Measurements from ENCODE around the gene SPANXC. TPM values are rescaled to one million over a fixed set of nuclear protein-coding genes. Genes with fewer than 3 reads are reported as not detected.
A peak's percentile ranks its signal among the peaks of the same experiment; 100 is the strongest.
"Not testable (repeated sequence)": the region's sequence is repeated elsewhere in the genome, so short reads cannot be mapped to it uniquely, and the experiment has no call there.

Gene SPANXC
- polyA plus RNA-seq (ENCODE audit: insufficient read length), result not detected
- long read RNA-seq, donor 1, result 0 reads
- long read RNA-seq, donor 2, result 0 reads
- long read RNA-seq, donor 3, result 0 reads
- long read RNA-seq, donor 4, result 0 reads
- long read RNA-seq, donor 5, result 0 reads
- long read RNA-seq, donor 6, result 0 reads
- long read RNA-seq, donor 7, result 0 reads
- long read RNA-seq, donor 8, result 0 reads

GRCh38 chrX:141242417-141242816 lies at the start of gene SPANXC:
Gene SPANXC, minus strand, starts transcription at chrX:141242517. Its CDS starts 60 bp downstream, at chrX:141242457.
- not testable (repeated sequence) for DNase-seq

GRCh38 chrX:141279476-141279875 lies 37.2 kb upstream of the SPANXC start:
- no peak for DNase-seq

DNA sequence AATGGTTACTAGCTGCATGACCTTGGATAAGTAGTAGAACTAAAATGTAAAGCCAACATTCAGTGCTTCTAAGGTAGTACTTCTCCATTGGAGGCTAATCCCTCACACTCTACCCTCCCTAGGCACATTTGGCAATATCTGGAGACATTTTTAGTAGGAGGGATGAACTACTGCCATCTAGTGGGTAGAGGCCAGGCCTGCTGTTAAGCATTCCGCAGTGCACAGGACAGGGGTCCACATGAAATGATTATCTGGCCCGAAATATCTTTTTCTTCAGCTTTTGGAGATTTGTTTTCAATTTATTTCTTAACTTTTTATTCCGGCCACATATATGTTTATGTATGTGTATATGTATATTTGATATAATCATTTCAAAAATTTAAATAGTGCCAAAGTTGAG lies 36.0 kb upstream of the SPANXC start:
- DNase-seq, result peak; percentile 1

- no peak for DNase-seq
Observed at GRCh38 chrX:141258080-141258479, 15.8 kb upstream of the SPANXC start.

- DNase-seq, result no peak
Observed at GRCh38 chrX:141221611-141222010, 20.7 kb downstream of the SPANXC start.

GRCh38 chrX:141220342-141221008 lies 21.8 kb downstream of the SPANXC start:
- no peak for DNase-seq

DNA sequence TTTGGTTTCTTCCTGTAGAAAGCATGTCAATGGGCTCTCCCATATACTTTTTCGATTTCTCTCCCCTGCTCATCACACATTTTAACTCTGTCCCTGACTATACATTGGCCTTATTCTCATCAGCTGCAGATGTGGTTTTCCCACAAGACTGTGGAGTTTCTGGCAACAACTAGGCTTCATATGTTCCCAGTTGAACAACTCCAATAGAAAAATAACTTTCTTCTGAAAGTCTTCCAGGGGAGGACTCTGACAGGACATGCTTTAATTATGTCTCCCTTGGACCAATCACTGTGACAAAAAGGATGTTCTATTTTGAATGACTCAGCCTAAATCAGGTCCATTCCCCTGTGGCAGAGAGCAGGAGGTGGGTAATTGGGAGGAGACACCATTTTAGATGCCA lies 28.1 kb downstream of the SPANXC start:
- no peak for DNase-seq

- DNase-seq, result no peak
Observed at GRCh38 chrX:141201962-141202361, 40.4 kb downstream of the SPANXC start.

Other genes with a start within 250 kb of the SPANXC start
- not detected for gene SPANXB1, start 239.9 kb downstream of the SPANXC start, polyA plus RNA-seq (ENCODE audit: insufficient read length)
- gene LDOC1, start 65.4 kb downstream of the SPANXC start, polyA plus RNA-seq (ENCODE audit: insufficient read length), result 69.7 TPM